ENCODE results near the gene ZFYVE19. TPM values are rescaled to one million over a fixed set of nuclear protein-coding genes. Genes with fewer than 3 reads are reported as not detected.

The ZFYVE19 gene
- total and polyA plus RNA-seq, 2 of the 13 experiments (the other 11 are each of a cell fraction or from before 2014, with no cell fraction given), result 23.3 to 44.0 TPM

- TF ChIP-seq ZNF512 (CRISPR knock-in tag; IDR thresholded peaks at IDR 0.05) (no peak), HNRNPK (IDR thresholded peaks at IDR 0.05; ENCODE audit: low read depth, low read length, poor library complexity, severe bottlenecking) (peak; percentile 45), MTA1 (CRISPR knock-in tag; IDR thresholded peaks at IDR 0.05; ENCODE audit: borderline replicate concordance) (peak; percentile 46; the same call in 1 of the 2 replicates), CHD4 (IDR thresholded peaks at IDR 0.05; ENCODE audit: borderline replicate concordance, low read length) (no peak), GABPB1 (CRISPR knock-in tag; IDR thresholded peaks at IDR 0.05) (peak; percentile 81; the same call in 1 of the 2 replicates), NFIC (IDR thresholded peaks at IDR 0.05; ENCODE audit: low read length) (no peak), ERF (CRISPR knock-in tag; IDR thresholded peaks at IDR 0.05) (no peak; the same call in 1 of the 2 replicates), MXI1 (IDR thresholded peaks at IDR 0.05; ENCODE audit: borderline replicate concordance, low read depth, low read length) (peak; percentile 60; the same call in 1 of the 3 replicates), TP53 (CRISPR knock-in tag; conservative IDR thresholded peaks at IDR 0.05) (0 out of 2 replicates have a peak, but pooled peaks have one; percentile 4), EEA1 (CRISPR knock-in tag; IDR thresholded peaks at IDR 0.05; ENCODE audit: borderline replicate concordance) (peak; percentile 97; the same call in 1 of the 2 replicates), REPIN1 (CRISPR knock-in tag; IDR thresholded peaks at IDR 0.05; ENCODE audit: borderline replicate concordance, low read depth) (0 out of 2 replicates have a peak, but pooled peaks have one; percentile 60), SYNCRIP (IDR thresholded peaks at IDR 0.05; ENCODE audit: insufficient read depth, low read depth, low read length) (no peak), NFATC3 (CRISPR knock-in tag; IDR thresholded peaks at IDR 0.05) (0 out of 2 replicates have a peak, but pooled peaks have one; percentile 15), MTF1 (CRISPR knock-in tag; IDR thresholded peaks at IDR 0.05) (0 out of 2 replicates have a peak, but pooled peaks have one; percentile 36), EP300 (IDR thresholded peaks at IDR 0.05; ENCODE audit: low read depth in 2 of 2, low read length in 2 of 2) (no peak; a peak in 1 of 4 replicates), EP300 (CRISPR knock-in tag; IDR thresholded peaks at IDR 0.05; ENCODE audit: borderline replicate concordance) (no peak), ZNF414 (CRISPR knock-in tag; IDR thresholded peaks at IDR 0.05) (peak; percentile 88; the same call in 1 of the 2 replicates), CREBL2 (CRISPR knock-in tag; IDR thresholded peaks at IDR 0.05; ENCODE audit: borderline replicate concordance) (peak; percentile 93; the same call in 1 of the 2 replicates), AGO2 (optimal IDR thresholded peaks at IDR 0.05; ENCODE audit: low read depth, low read length) (peak; percentile 94), ZNF224 (CRISPR knock-in tag; IDR thresholded peaks at IDR 0.05) (peak; percentile 74), NFE2 (CRISPR knock-in tag; IDR thresholded peaks at IDR 0.05) (no peak)
- TF ChIP-seq, protein P1, sequence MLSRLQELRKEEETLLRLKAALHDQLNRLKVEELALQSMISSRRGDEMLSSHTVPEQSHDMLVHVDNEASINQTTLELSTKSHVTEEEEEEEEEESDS (CRISPR knock-in tag; IDR thresholded peaks at IDR 0.05; ENCODE audit: borderline replicate concordance), result 0 out of 2 replicates have a peak, but pooled peaks have one; percentile 29
- TF ChIP-seq, protein P2, sequence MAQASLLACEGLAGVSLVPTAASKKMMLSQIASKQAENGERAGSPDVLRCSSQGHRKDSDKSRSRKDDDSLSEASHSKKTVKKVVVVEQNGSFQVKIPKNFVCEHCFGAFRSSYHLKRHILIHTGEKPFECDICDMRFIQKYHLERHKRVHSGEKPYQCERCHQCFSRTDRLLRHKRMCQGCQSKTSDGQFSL (CRISPR knock-in tag; IDR thresholded peaks at IDR 0.05), result no peak
- TF ChIP-seq, protein P3, sequence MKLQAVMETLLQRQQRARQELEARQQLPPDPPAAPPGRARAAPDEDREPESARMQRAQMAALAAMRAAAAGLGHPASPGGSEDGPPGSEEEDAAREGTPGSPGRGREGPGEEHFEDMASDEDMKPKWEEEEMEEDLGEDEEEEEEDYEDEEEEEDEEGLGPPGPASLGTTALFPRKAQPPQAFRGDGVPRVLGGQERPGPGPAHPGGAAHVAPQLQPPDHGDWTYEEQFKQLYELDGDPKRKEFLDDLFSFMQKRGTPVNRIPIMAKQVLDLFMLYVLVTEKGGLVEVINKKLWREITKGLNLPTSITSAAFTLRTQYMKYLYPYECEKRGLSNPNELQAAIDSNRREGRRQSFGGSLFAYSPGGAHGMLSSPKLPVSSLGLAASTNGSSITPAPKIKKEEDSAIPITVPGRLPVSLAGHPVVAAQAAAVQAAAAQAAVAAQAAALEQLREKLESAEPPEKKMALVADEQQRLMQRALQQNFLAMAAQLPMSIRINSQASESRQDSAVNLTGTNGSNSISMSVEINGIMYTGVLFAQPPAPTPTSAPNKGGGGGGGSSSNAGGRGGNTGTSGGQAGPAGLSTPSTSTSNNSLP (IDR thresholded peaks at IDR 0.05; ENCODE audit: low read depth, low read length), result no peak
Measured at GRCh38 chr15:40763801-40764628, 42.9 kb upstream of the ZFYVE19 start, which contains the start of gene GCHFR (continued).

Measured in HepG2 (cell line).